Stimulated activated CD4-positive, alpha-beta T cell treated with anti-CD3 and anti-CD28 coated beads, Interleukin-12 subunit alpha, Interleukin-12 subunit beta, amount 100 ng/mL, for 48 hours (primary cell): ENCODE results near the gene ABCF3.

Experiments used
- DNase-seq, 3 donors: peaks; one replicate each; pipeline ENCODE4 v3.0.0-alpha.2; 2020; ENCODE audit warnings: low read depth in 2 of 3, low spot score in 1 of 3

Gene ABCF3

DNA sequence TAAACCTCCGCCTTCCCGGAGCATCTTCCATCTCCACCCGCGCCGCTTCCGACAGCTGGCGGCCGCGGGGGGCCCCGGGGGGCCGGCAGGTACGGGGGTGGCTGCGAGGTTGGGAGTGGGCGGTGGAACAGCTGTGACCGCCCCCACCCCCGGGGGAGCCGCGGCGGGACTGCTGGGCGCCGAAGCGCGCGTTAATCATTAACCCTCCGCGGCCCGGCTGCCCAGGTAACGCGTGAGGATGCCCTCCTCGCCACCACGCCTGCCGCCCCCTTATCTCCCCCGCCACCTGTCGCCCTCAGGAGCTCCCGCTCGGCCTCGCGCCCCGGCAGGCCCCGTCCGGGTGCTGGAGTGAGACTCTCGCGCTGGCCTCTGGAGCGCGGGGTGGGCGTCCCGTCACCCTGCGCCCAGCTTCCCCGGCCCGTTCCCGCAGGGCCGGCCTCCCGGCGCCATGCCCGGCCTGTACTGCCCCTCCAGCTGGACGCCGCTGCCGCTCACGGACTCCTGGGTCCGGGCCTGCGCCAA is 44.1 kb downstream of the ABCF3 start:
- DNase-seq: no peak

DNA sequence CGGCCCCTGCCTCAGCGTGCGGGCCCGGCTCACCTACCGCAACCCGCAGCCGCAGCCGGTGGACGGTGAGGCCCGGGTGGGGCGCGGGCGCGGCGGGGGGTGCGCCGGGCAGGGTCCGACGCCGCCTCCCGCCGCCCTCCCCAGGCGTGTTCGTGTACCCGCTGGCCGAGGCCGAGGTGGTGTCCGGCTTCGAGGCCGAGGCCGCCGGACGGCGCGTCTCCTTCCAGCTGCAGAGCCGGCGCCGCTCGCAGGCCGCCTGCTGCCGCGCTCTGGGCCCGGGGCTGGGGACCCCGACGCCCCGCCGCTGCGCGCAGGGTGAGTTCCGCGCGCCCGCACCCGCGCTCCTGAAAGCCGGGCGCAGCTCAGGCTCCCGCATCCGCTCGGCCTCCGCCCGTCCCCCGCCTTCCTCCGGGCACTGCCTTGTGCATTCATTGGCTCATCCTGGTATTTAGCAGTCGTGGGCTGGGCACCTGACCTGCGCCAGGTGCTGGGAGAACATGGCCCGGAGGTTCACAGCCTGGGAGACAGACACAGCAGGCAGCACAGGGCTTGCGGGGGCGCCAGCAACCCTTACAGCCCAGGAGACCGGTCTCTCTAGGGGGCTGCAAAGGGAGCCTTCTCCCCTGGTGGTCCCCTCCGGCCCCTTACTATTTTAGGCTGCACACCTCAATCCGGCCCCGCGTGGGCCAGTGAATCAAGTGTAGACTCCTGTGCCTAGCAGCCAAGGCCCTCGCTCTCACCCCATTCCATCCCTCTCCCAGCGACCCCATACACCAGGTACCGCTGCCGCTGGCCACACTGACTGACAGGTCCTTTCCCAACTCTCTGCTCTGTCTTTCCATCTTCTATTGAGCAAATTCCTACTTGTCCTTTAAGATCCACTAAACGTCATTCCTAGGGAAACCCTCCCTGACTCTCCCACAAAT is 44.9 kb downstream of the ABCF3 start:
- DNase-seq: no peak

DNA sequence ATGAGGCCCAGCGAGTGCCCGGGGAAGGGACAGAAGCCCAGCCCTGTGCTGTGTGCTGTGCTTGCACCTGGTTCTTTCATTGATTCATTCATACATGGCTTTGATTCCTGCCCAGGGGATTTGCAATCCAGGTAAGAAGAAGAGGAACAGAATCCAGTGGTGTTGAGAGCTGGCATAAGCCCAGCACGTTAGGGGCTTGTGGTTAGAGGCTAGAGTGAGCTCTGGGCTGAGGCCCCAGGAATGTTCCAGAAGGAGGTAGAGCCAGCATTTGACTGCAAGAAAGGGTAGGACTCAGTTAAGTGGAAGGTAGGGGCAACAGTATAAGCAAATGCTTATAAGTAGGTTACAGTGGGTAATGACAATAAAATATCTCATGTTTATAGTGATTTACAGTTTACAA is 45.7 kb downstream of the ABCF3 start:
- DNase-seq: no peak

DNA sequence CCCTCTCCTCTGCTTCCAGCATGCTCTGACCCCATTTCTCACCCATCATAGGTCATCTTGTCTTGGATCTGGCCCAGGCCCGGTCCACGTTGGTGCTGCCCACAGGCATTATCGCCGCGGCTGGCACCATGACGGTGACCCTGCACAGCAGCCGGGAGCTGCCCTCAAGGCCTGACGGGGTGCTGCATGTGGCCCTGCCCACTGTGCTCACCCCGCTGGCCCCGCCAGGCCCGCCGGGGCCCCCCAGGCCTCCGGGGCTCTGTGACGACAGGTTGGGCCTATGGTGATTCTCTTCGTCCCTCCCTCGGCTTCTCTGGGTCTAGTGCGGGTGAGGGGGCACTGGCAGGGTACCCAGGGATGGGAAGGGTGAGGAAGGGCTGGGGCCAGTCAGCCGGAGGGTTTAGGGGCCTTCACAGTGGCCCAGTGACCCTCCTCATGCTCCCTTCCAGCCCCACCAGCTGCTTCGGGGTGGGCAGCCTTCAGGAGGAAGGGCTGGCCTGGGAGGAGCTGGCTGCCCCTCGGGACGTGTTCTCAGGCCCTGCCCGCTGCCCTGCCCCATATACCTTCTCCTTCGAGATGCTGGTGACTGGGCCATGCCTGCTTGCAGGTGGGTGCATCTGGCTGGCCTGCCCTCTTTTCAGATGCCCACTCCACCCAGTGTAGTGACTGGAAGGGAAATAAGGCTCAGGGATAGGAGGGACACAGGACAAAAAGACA is 47.3 kb downstream of the ABCF3 start:
- DNase-seq: no peak

DNA sequence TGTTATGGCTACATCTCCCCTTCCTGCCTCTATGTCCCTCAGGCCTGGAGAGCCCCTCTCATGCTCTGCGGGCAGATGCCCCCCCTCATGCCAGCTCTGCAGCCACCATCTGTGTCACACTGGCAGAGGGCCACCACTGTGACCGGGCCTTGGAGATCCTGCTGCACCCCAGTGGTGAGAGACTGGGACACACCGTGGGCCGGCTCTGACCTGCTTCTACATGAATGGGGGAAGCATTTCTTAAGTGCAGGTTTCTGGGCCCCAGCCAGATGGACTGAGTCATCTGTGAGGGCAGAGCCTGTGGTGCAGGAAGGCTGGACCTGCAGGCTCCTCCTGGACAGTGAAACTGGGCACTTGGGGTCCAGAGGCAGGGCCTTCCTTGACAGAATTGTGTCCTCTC is 48.2 kb downstream of the ABCF3 start:
- no peak for DNase-seq

DNA sequence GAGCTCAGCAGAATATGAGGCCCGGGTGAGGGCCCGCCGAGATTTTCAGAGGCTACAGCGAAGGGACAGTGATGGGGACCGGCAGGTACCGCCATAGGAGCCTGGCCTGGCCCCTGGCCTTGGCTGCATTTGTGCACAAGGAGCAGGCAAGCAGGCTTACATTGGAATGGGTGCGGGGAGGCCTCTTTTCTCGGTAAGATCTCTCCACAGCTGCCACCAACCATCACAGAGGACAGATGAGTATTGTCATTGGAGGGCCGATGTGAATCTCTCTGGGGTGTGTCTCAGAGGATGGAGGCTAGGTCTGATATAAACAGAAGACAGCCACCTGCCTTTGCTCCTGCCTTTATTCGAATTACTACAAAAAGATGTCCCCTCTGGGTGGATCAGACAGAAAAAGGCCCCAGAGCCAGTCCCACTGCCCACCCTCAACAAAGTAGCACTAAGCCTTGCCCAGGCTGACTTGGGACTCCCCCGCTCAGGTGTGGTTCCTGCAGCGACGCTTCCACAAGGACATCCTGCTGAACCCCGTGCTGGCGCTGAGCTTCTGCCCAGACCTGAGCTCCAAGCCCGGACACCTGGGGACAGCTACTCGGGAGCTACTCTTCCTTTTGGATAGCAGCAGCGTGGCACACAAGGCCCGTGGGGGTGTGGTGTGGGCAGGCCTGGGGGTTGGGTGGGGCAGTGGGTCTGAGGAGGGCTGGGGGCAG is 48.8 kb downstream of the ABCF3 start:
- no peak for DNase-seq

DNA sequence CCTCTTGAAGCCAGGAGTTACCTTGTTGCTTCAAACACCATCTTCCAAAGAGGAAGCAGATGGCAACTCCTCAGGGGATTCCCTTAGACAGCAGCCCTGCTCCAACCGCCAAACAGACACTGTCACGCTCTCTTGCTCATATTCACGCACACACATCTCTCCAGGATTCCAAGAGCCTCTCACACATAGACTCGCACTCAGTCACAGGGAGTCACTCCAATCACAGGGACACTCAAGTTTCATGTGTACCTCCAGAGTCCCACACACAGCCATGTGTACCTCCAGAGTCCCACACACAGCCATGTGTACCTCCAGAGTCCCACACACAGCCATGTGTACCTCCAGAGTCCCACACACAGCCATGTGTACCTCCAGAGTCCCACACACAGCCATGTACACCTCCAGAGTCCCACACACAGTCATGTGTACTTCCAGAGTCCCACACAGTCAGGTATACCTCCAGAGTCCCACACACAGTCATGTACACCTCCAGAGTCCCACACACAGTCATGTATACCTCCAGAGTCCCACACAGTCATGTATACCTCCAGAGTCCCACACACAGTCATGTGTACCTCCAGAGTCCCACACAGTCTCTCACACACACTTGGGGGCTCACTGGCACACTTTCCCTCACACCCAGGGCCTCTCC is 49.5 kb downstream of the ABCF3 start:
- no peak for DNase-seq

DNA sequence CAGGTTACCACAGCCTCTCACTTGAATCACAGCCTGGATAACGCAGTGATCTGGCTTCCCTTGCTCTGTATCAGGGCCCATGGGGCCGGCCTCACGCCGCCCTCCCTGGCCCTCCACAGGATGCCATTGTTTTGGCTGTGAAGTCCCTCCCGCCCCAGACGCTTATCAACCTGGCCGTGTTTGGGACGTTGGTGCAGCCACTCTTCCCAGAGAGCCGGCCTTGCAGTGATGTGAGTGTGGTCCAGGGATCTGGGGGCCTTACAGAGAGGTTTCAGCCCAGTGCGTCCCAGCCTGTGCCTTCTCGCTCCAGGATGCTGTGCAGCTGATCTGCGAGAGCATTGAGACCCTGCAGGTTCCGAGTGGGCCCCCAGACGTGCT is 50.0 kb downstream of the ABCF3 start:
- DNase-seq: no peak

DNA sequence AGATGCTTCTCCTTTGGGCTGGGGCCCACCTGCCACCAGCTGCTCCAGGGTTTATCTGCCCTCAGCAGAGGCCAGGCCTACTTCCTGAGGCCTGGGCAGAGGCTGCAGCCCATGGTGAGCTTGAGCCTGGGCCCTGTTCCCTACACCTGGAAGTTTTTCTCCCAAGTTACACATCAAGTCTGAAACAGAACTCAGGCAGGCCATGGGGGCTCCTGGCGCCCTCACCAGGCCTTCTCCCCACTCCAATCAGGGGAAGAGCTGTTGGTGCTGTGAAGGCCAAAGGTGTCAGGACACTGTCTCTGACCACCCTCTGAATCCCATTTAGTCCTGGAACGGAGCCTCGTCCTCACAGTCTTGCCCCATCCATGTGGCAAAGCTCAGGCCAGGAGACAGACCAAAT is 50.6 kb downstream of the ABCF3 start:
- DNase-seq: no peak

DNA sequence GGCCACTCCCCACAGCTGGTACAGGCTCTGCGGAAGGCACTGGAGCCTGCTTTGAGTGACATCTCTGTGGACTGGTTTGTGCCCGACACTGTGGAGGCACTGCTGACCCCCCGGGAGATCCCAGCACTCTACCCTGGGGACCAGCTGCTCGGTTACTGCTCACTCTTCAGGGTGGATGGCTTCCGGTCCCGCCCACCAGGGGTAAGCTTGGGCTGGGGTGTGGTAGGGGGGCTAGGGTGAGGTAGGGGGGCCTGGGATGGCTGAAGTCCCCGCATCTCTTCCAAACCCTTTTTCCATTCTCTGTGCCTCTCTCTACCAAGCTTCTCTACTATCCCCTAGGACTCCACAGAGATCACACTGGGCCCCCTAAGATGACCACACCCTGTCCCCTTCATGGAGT is 51.2 kb downstream of the ABCF3 start:
- DNase-seq: no peak

DNA sequence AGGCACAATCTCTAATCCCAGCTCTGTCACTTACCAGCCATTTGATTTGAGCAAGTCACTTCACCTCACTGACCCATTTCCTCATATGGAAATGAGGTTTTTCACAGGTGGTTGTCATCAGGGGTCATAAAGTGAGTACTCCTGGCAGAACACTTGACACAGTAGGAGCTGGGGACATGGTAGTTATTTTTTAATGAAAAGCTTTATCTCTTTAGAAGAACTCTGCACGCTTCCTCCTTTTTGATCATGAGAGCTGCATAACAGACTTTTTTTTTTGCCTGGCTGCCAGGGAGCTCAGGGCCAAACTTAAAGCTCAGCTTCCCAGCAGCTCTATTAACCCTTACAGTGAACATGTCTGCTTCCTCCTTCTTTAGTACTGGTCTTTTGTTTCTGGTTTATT is 51.8 kb downstream of the ABCF3 start:
- no peak for DNase-seq

DNA sequence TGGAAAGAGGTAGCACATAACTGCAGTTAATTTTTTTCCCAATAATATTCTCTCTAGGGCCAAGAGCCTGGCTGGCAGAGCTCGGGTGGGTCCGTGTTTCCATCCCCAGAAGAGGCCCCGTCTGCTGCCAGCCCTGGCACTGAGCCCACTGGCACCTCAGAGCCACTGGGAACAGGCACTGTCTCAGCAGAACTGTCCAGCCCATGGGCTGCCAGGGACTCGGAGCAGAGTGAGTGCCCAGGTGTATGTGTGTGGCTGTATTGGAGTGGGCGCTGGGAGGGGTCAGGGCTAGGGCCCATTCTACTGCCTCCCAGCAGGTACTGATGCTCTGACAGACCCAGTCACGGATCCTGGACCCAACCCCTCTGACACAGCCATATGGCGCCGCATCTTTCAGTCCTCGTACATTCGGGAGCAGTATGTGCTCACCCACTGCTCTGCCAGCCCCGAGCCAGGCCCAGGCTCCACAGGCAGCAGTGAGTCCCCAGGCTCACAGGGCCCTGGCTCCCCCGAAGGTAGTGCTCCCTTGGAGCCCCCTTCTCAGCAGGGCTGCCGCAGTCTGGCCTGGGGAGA is 52.3 kb downstream of the ABCF3 start:
- DNase-seq: no peak

DNA sequence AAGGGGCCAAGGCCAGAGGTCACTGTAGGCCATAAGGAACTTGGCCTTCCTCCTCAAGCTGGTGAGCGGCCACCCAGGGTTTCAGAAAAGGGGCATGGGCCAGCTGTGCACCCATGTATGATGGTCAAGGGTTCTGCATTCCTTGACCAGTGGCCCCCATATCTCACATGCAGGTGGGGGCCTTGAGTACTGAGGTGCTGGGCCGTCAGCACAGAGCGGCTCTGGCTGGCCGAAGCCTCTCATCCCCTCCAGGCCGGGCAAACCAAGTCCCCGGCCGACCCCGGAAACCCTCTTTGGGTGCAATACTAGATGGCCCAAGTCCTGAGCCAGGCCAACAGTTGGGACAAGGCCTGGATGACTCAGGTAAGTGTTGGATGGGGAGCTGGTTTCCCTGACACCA is 53.2 kb downstream of the ABCF3 start:
- DNase-seq: no peak

DNA sequence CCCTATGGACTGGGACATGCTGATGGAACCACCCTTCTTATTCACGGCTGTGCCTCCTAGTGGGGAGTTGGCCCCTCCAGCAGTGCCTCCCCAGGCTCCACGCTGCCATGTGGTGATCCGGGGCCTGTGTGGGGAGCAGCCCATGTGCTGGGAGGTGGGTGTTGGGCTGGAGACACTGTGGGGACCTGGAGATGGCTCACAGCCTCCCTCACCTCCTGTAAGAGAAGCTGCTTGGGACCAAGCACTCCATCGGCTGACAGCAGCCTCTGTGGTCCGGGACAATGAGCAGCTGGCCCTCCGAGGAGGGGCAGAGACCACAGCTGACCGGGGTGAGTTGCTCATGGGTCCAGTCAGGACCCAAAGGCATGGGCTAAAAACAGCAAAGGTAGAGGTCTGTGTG is 53.7 kb downstream of the ABCF3 start:
- no peak for DNase-seq

DNA sequence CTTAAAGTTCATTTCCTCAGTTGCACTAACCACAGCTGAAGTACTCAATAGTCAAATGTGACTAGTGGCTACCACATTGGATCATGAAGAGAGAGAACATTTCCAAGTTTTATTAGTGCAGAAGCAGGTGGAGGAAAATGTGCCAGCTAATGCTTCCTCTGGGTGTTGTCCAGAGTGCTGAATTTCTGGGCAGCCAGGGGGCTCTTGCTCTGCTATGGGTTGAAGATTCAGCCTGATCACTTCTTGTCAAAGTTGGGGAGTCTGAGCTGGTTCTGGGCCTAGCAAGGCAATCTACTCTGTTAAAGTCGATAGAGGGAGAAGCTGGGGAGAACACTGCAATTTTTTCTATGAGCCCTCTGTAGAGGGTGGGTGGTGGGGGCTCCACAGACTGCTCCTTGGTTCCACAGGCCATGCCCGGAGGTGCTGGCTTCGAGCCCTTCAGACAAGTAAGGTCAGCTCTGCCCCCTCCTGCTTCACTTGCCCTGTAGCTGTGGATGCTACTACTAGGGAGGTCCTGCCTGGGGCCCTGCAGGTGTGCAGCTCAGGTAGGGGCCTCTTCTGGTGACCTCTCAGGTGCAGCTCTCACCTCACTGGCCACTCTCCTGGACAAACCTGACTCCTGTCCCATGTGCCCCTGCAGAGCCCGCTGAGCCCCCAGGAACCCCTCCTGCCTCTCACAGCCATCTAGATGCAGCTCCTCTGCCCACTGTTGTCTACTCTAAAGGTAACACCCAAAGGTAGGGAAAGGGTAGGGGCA is 54.6 kb downstream of the ABCF3 start:
- DNase-seq: no peak

DNA sequence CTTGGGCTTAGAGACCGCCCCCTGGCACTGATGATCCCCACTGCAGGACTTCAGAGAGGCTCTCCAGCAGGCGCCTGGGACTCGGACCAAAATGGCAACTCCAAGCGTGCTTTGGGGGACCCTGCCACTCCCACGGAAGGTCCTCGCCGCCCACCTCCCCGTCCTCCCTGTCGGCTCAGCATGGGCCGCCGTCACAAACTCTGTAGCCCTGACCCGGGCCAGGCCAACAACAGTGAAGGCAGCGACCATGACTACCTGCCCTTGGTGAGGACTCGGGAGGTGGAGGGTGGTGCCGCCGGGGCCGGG is 55.1 kb downstream of the ABCF3 start:
- DNase-seq: no peak

DNA sequence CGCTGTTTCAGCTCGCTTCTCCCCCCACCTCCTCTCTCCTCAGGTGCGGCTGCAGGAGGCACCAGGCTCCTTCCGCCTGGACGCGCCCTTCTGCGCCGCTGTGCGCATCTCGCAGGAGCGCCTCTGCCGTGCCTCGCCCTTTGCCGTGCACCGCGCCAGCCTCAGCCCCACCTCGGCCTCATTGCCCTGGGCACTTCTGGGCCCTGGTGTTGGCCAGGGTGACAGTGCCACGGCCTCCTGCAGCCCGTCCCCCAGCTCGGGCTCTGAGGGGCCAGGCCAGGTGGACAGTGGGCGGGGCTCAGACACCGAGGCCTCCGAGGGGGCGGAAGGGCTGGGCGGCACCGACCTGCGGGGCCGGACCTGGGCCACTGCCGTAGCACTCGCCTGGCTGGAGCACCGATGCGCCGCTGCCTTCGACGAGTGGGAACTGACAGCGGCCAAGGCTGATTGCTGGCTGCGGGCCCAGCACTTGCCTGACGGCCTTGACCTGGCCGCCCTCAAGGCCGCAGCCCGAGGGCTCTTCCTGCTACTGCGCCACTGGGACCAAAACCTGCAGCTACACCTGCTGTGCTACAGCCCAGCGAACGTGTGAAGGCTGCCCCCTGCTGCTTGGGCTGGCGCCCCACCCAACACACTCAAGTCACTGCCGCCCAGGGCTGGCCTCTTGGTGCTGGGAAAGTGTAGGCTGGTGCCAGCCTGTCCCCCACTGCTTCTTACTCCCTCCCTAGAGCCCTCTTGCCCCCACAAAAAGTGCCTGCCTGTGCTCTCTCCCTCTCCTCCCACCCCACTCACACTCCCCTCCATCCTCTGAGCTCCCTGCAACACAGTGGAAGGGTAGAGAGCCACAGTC is 55.7 kb downstream of the ABCF3 start:
- DNase-seq: no peak

DNA sequence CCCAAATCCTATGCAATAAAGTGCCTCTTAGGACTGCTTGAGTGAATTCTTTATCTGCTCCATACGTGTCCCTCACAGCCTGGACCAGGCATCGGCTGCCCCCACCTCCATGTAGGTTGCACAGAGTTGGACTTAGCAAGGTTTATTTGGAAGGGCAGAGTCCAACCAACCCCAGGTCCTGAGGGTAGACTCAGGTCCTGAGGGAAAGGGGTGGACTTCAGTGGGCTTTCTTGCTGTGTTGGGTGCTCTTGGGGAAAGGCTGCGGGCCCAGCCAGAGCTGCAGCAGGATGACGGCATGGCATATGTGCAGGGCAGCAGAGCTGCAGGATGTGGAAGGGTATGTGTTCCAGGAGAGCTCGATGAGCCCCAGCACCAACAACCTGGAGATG is 56.3 kb downstream of the ABCF3 start:
- DNase-seq: no peak
